OCI-LY7 (cell line): ENCODE measurements around the gene STAT6.

Experiments
- CTCF ChIP-seq: fragments of 200-600 bp; sonication (generic); conservative IDR thresholded peaks from 2 replicates; pipeline ENCODE4 v1.5.1; 2014; ENCODE audit warnings: mild to moderate bottlenecking, antibody characterized with exemption, low read length, moderate library complexity, mixed read lengths
- EZH2phosphoT487 ChIP-seq: fragments of 200-600 bp; sonication (generic); IDR thresholded peaks from 2 replicates; pipeline ENCODE4 v1.6.1; 2018; ENCODE audit warnings: low read depth, borderline replicate concordance, mild to moderate bottlenecking, mixed run types, antibody characterized with exemption, low read length, moderate library complexity, mixed read lengths

GRCh38 chr12:57099766-57100165 lies 11.4 kb downstream of the STAT6 start:
- TF ChIP-seq CTCF (no peak), EZH2phosphoT487 (no peak)
